SK-N-MC (cell line): Measurements from ENCODE around the gene SPATA2L.
A peak's percentile ranks its signal among the peaks of the same experiment; 100 is the strongest.

Experiments used
- DNase-seq: peaks from one replicate; pipeline ENCODE4 v3.0.0-alpha.2; 2011; ENCODE audit warnings: low read depth, low spot score
- H3K27ac ChIP-seq: fragments of 200-600 bp; sonication (generic); 2 replicates; pipeline ENCODE4 v1.5.1; 2016; ENCODE audit warnings: mixed run types
- H3K36me3 ChIP-seq: fragments of 200-600 bp; sonication (generic); 2 replicates; pipeline ENCODE4 v1.6.1; 2017; ENCODE audit warnings: antibody characterized with exemption, low read length, mixed read lengths; ENCODE audit not compliant: insufficient read depth
- H3K4me3 ChIP-seq: fragments of 200-600 bp; sonication (generic); 2 replicates; pipeline ENCODE4 v1.5.1; 2016
- H3K9ac ChIP-seq: fragments of 200-600 bp; sonication (generic); 2 replicates; pipeline ENCODE4 v1.8.0; 2017; ENCODE audit warnings: mixed run types, mixed read lengths; ENCODE audit not compliant: insufficient read length
- H3K9me3 ChIP-seq: fragments of 200-600 bp; sonication (generic); 2 replicates; pipeline ENCODE4 v1.6.1; 2017; ENCODE audit warnings: low read depth, mild to moderate bottlenecking, antibody characterized with exemption, low read length, moderate library complexity, mixed read lengths
- EZH2 ChIP-seq: fragments of 200-600 bp; sonication (generic); IDR thresholded peaks from one replicate; pipeline ENCODE4 v1.6.1; 2017; ENCODE audit warnings: antibody characterized with exemption
- FOXP2 ChIP-seq: optimal IDR thresholded peaks from 2 replicates; pipeline ENCODE3; 2011; ENCODE audit warnings: mild to moderate bottlenecking, moderate library complexity; ENCODE audit not compliant: insufficient read depth; ENCODE audit errors: extremely low read length, control extremely low read depth
- POLR2AphosphoS5 ChIP-seq: IDR thresholded peaks from 2 replicates; pipeline ENCODE4 v1.6.1; 2012; ENCODE audit warnings: mild to moderate bottlenecking, low read depth, low read length, borderline replicate concordance

SPATA2L gene

DNA sequence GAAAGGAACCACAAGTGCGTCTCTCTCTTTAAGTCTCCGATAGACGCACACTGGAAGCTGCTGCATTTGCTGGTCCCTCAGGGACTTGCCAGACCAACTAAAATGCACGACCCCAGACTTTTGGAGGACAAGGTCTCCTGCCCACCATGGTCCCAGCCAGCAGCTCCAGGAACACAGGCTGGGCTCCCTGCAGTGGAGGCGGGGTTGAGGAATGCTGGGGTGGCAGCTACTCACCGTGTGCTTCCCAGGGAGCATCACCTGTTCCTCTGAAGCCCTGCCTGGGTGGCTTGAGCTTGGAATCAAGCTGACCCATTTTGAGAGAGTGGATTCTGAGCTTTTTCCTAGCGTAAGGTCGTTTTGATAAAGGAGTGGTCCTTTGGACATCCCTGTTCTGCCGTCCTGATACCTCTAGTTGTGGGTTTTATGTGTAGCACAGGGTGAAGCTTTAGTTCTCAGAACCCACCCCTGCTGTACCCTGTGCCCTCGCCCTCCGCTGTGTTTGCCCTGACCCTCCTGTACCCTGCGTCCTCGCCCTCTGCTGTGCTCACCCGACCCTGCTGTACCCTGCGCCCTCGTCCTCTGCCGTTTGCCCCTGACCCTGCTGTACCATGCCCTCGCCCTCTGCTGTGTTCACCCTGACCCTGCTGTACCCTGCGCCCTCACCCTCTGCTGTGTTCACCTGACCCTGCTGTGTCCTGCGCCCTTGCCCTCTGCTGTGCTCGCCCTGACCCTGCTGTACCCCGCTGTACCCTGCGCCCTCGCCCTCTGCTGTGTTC, 30.8 kb upstream of the SPATA2L start:
- no peak overlapping the region for H3K9ac ChIP-seq
- H3K9me3 ChIP-seq: no peaks in the 10 kb centered on the region
- 0 out of 2 replicates have a peak overlapping the region, but pooled peaks have one; percentile 42 for H3K27ac ChIP-seq
- TF ChIP-seq EZH2 (no peak), FOXP2 (no peak)
- H3K4me3 ChIP-seq: no peak overlapping the region
- no peak for DNase-seq
- H3K36me3 ChIP-seq: peaks cover 7% of the 10 kb centered on the region; the same call in 1 of the 2 replicates

DNA sequence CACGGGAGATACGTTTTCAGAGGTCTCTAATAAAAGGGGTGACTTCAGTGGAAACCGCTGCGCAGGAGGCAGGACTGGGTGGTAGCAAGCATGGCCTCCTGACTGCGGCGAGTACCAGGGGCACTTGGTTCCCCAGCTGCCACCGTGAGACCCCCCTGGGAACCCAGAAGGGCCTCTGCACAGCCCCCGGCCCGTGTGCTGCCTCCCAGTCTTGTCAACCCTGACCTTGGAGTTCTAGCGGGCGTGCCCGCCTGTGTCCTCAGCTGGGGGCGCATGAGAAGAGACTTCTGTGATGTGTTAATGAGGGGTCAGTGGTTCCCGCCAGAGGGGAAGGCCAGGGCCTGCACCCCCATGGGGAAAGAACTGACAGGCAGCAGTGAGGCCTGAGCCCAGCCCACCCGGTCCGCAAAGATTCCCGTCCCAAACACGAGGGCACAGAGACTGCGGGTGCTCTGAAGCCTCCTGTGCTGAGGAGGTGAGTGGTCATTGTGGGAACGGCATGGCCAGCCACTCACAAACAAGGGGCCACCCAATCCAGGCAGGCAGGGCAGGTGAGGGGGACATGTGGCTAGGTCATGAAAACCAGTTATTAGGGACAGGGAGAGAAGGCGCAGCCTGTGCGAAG, 29.2 kb upstream of the SPATA2L start:
- DNase-seq: no peak
- H3K27ac ChIP-seq: no peak overlapping the region

DNA sequence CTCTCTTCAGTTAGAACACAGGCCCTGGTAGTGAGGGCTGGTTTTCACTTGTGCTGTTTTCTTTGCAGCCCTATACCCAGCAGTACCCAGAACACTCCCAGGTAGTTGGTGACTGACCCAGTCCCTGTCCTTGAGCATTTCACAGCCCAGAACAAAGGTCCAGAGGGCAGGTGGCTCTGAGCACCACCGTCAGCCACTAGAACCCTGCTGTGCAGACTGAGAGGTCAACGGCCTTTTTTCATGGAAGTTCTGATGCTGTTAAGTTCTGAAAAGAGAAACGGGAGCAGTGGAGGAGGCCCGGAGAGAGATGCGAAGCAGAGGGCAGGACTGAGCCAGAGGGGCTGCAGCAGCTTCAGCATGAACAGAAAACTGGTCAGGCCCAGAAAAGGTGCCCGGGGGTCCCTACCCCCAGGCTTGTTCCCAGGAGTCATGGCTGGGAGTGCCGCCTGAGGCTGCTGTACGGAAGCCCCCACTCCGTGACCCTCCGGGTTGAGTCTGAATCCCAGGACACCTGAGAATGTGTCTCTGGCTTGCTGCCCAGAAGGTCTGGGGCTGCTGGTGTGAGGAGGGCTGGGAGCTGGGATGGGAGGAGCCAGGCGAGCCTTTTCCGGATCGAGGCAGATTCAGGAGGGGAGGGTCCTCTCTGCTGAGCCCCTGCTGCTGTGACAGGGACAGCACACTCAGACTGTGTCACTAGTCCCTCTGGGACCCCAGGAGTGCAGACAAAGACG, 28.5 kb upstream of the SPATA2L start:
- no peak overlapping the region for H3K9ac ChIP-seq
- H3K4me3 ChIP-seq: no peak overlapping the region
- DNase-seq: no peak
- H3K27ac ChIP-seq: no peak overlapping the region
- H3K36me3 ChIP-seq: peaks cover under 1% of the 10 kb centered on the region; the same call in 1 of the 2 replicates
- TF ChIP-seq FOXP2 (no peak), POLR2AphosphoS5 (no peak), EZH2 (no peak)
- H3K9me3 ChIP-seq: no peaks in the 10 kb centered on the region

More for the DNA sequence above, 29.2 kb upstream of the SPATA2L start:
- Histone ChIP-seq H3K4me3 (no peak overlapping the region), H3K9ac (no peak overlapping the region), H3K36me3 (peaks cover 4% of the 10 kb centered on the region; the same call in 1 of the 2 replicates), H3K9me3 (no peaks in the 10 kb centered on the region)
- TF ChIP-seq FOXP2 (no peak), POLR2AphosphoS5 (no peak; the same call in 1 of the 2 replicates), EZH2 (no peak)

DNA sequence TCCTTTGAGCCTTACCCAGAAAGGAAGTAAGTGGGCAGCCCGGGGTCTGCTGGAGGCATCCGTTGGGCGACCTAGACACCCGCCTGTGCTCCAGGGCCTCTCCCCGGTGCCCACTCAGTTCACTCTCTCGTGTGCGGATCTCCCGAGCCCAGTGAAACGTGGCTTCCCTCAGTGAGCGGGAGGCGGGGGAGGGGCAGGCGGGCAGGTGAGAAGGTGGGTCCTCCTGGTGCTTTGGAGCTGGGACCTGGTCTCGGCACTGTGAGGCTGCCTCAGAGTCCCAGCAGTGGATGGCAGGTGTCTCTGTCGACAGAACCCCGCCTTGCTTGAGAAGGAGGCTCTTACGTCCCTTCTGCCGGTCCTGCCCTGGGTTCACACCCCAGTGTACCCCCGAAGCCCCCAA, 27.8 kb upstream of the SPATA2L start:
- Histone ChIP-seq H3K36me3 (no peaks in the 10 kb centered on the region; the same call in 1 of the 2 replicates), H3K27ac (no peak overlapping the region), H3K9me3 (no peaks in the 10 kb centered on the region), H3K9ac (no peak overlapping the region), H3K4me3 (no peak overlapping the region)
- no peak for TF ChIP-seq EZH2
- no peak for TF ChIP-seq POLR2AphosphoS5
- TF ChIP-seq FOXP2: no peak
- DNase-seq: no peak

DNA sequence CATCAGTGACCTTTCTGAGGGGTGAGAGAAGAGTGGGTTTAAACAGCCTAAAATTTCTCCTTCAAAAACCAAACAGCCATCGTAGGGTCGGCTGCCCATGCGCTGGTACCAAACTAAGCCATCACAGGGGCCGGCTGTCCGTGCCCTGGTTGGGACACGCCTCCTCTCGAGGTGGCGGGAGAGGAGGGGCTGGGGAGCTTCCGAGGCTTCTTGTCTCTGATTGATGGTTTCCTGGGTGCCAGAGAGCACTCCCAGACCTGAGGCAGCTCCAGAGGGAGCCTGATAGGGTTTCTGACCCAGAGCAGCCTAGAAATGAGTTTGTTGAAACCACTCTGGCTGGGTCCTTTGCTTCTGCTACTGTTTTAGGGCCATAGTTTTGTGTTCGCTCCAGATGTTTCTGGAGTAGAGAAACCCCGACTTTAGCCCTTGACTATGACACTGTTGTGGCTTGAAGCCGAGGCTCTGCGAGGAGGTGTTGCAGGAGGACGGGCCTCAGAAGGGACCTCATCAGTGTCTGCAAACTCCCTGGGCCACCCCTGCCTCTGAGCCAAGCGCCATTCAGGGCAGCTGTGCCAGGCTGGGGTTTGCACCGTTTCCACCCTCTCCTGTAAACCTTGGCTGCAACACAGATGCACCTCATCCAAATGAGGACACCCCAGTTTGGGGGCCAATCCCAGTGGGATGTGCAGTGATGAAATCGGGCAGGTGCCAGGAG, 26.1 kb upstream of the SPATA2L start:
- no peak overlapping the region for H3K9ac ChIP-seq

DNA sequence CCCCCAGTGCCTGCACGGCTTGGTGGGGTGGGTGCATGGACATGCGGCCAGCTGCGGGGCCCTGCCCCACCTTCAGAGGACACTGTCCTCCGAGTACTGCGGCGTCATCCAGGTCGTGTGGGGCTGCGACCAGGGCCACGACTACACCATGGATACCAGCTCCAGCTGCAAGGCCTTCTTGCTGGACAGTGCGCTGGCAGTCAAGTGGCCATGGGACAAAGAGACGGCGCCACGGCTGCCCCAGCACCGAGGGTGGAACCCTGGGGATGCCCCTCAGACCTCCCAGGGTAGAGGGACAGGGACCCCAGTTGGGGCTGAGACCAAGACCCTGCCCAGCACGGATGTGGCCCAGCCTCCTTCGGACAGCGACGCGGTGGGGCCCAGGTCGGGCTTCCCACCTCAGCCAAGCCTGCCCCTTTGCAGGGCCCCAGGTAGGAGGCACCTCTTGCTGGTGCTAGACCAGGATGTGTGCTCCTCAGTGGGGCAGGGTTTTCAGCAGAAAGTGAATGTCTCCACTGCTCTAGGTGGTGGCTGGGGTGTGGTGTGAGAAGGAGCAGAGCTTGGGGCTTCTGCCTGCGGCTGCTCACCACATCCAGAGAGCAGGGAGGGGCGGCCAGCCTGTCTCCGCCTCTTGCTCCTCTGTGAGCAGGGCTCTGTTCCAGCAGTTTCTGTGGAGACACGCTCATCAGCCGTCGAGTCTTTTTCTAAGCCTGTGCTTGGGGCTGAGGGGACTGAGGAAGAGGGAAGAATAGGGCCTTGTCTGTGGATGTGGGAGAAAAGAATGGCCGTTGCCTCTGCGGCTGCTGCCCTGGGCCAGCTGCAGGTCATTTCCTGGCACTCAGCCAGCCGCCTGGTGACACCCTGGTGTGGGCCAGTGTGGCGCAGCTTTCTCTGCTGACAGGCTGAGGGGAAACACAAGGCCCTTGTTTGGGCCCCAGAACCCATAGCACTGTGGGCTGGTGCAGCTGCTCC, 22.1 kb upstream of the SPATA2L start:
- Histone ChIP-seq H3K9me3 (no peaks in the 10 kb centered on the region), H3K27ac (no peak overlapping the region), H3K9ac (no peak overlapping the region), H3K36me3 (no peaks in the 10 kb centered on the region; the same call in 1 of the 2 replicates), H3K4me3 (no peak overlapping the region)
- TF ChIP-seq FOXP2 (no peak), EZH2 (no peak), POLR2AphosphoS5 (no peak)
- DNase-seq: no peak

More for the DNA sequence above, 26.1 kb upstream of the SPATA2L start:
- H3K4me3 ChIP-seq: no peak overlapping the region
- H3K27ac ChIP-seq: no peak overlapping the region
- TF ChIP-seq FOXP2 (no peak), EZH2 (no peak), POLR2AphosphoS5 (no peak)
- no peaks in the 10 kb centered on the region; the same call in 1 of the 2 replicates for H3K36me3 ChIP-seq
- H3K9me3 ChIP-seq: no peaks in the 10 kb centered on the region
- no peak for DNase-seq

DNA sequence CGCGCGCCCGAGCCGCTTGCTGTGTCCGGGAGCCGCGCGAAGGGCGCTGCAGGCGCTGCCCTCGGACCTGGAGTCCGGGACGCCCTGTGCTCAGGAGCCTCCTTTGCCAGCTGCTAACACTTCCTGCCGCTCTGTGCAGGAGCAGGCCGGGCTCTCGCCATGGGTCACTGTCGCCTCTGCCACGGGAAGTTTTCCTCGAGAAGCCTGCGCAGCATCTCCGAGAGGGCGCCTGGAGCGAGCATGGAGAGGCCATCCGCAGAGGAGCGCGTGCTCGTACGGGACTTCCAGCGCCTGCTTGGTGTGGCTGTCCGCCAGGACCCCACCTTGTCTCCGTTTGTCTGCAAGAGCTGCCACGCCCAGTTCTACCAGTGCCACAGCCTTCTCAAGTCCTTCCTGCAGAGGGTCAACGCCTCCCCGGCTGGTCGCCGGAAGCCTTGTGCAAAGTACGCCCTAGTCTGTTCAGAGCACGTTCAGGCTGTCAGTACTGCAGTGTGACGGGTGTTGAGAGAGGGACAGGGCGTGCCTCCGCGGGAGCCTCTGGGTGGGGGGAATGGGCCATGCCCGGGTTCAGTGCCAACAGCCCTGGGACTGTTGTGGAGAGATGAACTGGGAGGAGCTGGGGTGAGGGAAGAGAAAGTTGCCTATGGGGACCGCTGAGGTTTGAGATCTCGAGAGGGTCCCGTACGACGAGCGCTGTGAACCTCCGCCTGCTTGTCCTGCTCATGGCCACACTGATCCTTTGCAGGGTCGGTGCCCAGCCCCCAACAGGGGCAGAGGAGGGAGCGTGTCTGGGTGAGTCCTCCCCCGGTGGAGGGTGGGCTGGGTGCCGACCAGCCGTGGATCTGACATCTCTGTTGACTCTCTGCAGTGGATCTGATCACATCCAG, 21.1 kb upstream of the SPATA2L start:
- DNase-seq: no peak
- Histone ChIP-seq H3K9me3 (no peaks in the 10 kb centered on the region), H3K9ac (peak overlapping the region; percentile 37), H3K36me3 (no peaks in the 10 kb centered on the region; the same call in 1 of the 2 replicates), H3K4me3 (peak overlapping the region; percentile 78), H3K27ac (no peak overlapping the region)
- no peak for TF ChIP-seq EZH2
